ENCODE measurements around the gene INHBB.
A peak's percentile ranks its signal among the peaks of the same experiment; 100 is the strongest.

Gene INHBB

GRCh38 chr2:120343433-120344105 lies 2.4 kb upstream of the INHBB start:
- DNase-seq = peak; percentile 23

GRCh38 chr2:120344214-120344975 lies 1.5 kb upstream of the INHBB start:
- DNase-seq = no peak

- DNase-seq = peak; percentile 9
These were observed 857 bp upstream of the INHBB start for GRCh38 chr2:120344976-120345581.

GRCh38 chr2:120345608-120346007 lies 328 bp upstream of the INHBB start:
- no peak for DNase-seq

- no peak for DNase-seq
These were observed 877 bp downstream of the INHBB start for GRCh38 chr2:120346667-120347358.

GRCh38 chr2:120347396-120348060 lies 1.6 kb downstream of the INHBB start:
- no peak for DNase-seq

GRCh38 chr2:120348134-120348736 lies 2.3 kb downstream of the INHBB start:
- DNase-seq = no peak

- DNase-seq = no peak
These were observed 3.0 kb downstream of the INHBB start for GRCh38 chr2:120348737-120349439.

- DNase-seq = no peak
These were observed 3.5 kb downstream of the INHBB start for GRCh38 chr2:120349440-120349921.

- DNase-seq = no peak
These were observed 4.1 kb downstream of the INHBB start for GRCh38 chr2:120350080-120350479.

GRCh38 chr2:120350801-120351320 lies 4.9 kb downstream of the INHBB start:
- DNase-seq = no peak

GRCh38 chr2:120352696-120353590 lies 7.0 kb downstream of the INHBB start:
- no peak for DNase-seq

- no peak for DNase-seq
These were observed 7.6 kb downstream of the INHBB start for GRCh38 chr2:120353591-120353898.

GRCh38 chr2:120353931-120354330 lies 8.0 kb downstream of the INHBB start:
- DNase-seq = no peak

- no peak for DNase-seq
These were observed 8.5 kb downstream of the INHBB start for GRCh38 chr2:120354467-120354866.

GRCh38 chr2:120354935-120355779 lies 9.2 kb downstream of the INHBB start:
- no peak for DNase-seq

GRCh38 chr2:120355780-120356266 lies 9.9 kb downstream of the INHBB start:
- no peak for DNase-seq

GRCh38 chr2:120357768-120358167 lies 11.8 kb downstream of the INHBB start:
- DNase-seq = no peak

- no peak for DNase-seq
These were observed 13.0 kb downstream of the INHBB start for GRCh38 chr2:120358734-120359465.

Measured in GOT3 (cell line).